GM23338 (cell line): ENCODE data around the gene UST. TPM values are rescaled to one million over a fixed set of nuclear protein-coding genes. Genes with fewer than 3 reads are reported as not detected.

Experiments
- ATAC-seq: fragments of 200-7000 bp; cut with Tn5 transposase; 3 replicates; pipeline ENCODE4 v1.9.1; 2020
- DNase-seq: peaks from one replicate; pipeline ENCODE4 v3.0.0-alpha.2; 2015; ENCODE audit warnings: low spot score
- H2AFZ ChIP-seq: fragments of 200-600 bp; sonication (generic); 2 replicates; pipeline ENCODE4 v1.8.0; 2016; ENCODE audit warnings: antibody characterized with exemption, mild to moderate bottlenecking, moderate library complexity
- H3F3A ChIP-seq: fragments of 200-600 bp; sonication (generic); replicated peaks from 2 replicates; pipeline ENCODE4 v1.8.0; 2017; ENCODE audit warnings: antibody characterized with exemption, mixed run types, low read depth
- H3K27ac ChIP-seq: fragments of 200-600 bp; sonication (generic); 2 replicates; pipeline ENCODE4 v1.6.1; 2016; ENCODE audit warnings: low read depth
- H3K27me3 ChIP-seq: fragments of 200-600 bp; sonication (generic); 2 replicates; pipeline ENCODE4 v1.8.0; 2016; ENCODE audit warnings: mild to moderate bottlenecking, mixed run types, moderate library complexity; ENCODE audit not compliant: insufficient read depth
- H3K36me3 ChIP-seq: fragments of 200-600 bp; sonication (generic); 2 replicates; pipeline ENCODE4 v1.8.0; 2016; ENCODE audit warnings: mild to moderate bottlenecking; ENCODE audit not compliant: insufficient read depth
- H3K4me1 ChIP-seq: fragments of 200-600 bp; sonication (generic); 2 replicates; pipeline ENCODE4 v1.8.0; 2016; ENCODE audit warnings: mild to moderate bottlenecking, moderate library complexity; ENCODE audit not compliant: insufficient read depth
- H3K4me2 ChIP-seq: fragments of 200-600 bp; sonication (generic); 2 replicates; pipeline ENCODE4 v1.7.1; 2017; ENCODE audit warnings: mixed run types
- H3K4me3 ChIP-seq: fragments of 200-600 bp; sonication (generic); 2 replicates; pipeline ENCODE4 v1.6.1; 2016; ENCODE audit warnings: mixed run types
- H3K79me2 ChIP-seq: fragments of 200-600 bp; sonication (generic); replicated peaks from 2 replicates; pipeline ENCODE4 v1.8.0; 2017; ENCODE audit warnings: mild to moderate bottlenecking; ENCODE audit not compliant: insufficient read depth
- H3K9me2 ChIP-seq: fragments of 200-600 bp; sonication (generic); 2 replicates; pipeline ENCODE4 v1.8.0; 2017; ENCODE audit not compliant: insufficient read depth
- H4K20me1 ChIP-seq: fragments of 200-600 bp; sonication (generic); replicated peaks from 2 replicates; pipeline ENCODE4 v1.8.0; 2017; ENCODE audit warnings: mild to moderate bottlenecking; ENCODE audit not compliant: insufficient read depth
- H3K27ac Mint-ChIP-seq: 2 replicates; pipeline ENCODE4 v1.8.0; 2020; ENCODE audit warnings: inconsistent platforms, mild to moderate bottlenecking, moderate library complexity, mixed read lengths
- H3K27me3 Mint-ChIP-seq: 3 replicates; pipeline ENCODE4 v1.8.0; 2022; ENCODE audit warnings: low read depth, mild to moderate bottlenecking, moderate library complexity, mixed read lengths, inconsistent platforms; ENCODE audit not compliant: insufficient read depth, poor library complexity
- H3K36me3 Mint-ChIP-seq: 3 replicates; pipeline ENCODE4 v1.8.0; 2021; ENCODE audit warnings: low read depth, mild to moderate bottlenecking, inconsistent platforms, moderate library complexity, mixed read lengths
- H3K4me1 Mint-ChIP-seq: 3 replicates; pipeline ENCODE4 v1.8.0; 2020; ENCODE audit warnings: mild to moderate bottlenecking, inconsistent platforms, mixed read lengths
- H3K4me3 Mint-ChIP-seq: 3 replicates; pipeline ENCODE4 v1.8.0; 2021; ENCODE audit warnings: moderate library complexity, mild to moderate bottlenecking, inconsistent platforms, mixed read lengths
- H3K9me3 Mint-ChIP-seq: 3 replicates; pipeline ENCODE4 v1.8.0; 2020; ENCODE audit warnings: moderate library complexity, mild to moderate bottlenecking, inconsistent platforms, mixed read lengths
- ETS1 ChIP-seq: IDR thresholded peaks from 2 replicates; pipeline ENCODE4 v1.6.1; 2016; ENCODE audit warnings: antibody characterized with exemption
- EZH2phosphoT487 ChIP-seq: fragments of 200-600 bp; sonication (generic); IDR thresholded peaks from one replicate; pipeline ENCODE4 v1.8.1; 2018; ENCODE audit warnings: antibody characterized with exemption; ENCODE audit not compliant: unreplicated experiment
- JUNB ChIP-seq: IDR thresholded peaks from one replicate; pipeline ENCODE4 v1.6.1; 2016; ENCODE audit warnings: antibody characterized with exemption; ENCODE audit not compliant: unreplicated experiment
- POLR2AphosphoS5 ChIP-seq: IDR thresholded peaks from 2 replicates; pipeline ENCODE4 v1.6.1; 2016; ENCODE audit warnings: antibody characterized with exemption, low read depth
- REST ChIP-seq: IDR thresholded peaks from one replicate; pipeline ENCODE4 v1.6.1; 2018; ENCODE audit warnings: antibody characterized with exemption; ENCODE audit not compliant: unreplicated experiment
- STAT1 ChIP-seq: IDR thresholded peaks from one replicate; pipeline ENCODE4 v1.6.1; 2016; ENCODE audit warnings: antibody characterized with exemption; ENCODE audit not compliant: unreplicated experiment
- ZNF114 ChIP-seq: fragments of 250-450 bp; sonication (Bioruptor Pico); IDR thresholded peaks from 2 replicates; pipeline ENCODE4 v1.5.0; 2020; ENCODE audit warnings: mild to moderate bottlenecking, moderate library complexity
- ZNF331 ChIP-seq: fragments of 250-450 bp; sonication (Bioruptor Pico); IDR thresholded peaks from 2 replicates; pipeline ENCODE4 v1.5.0; 2020; ENCODE audit warnings: low read depth, mild to moderate bottlenecking, moderate library complexity
- polyA plus RNA-seq: library from polyadenylated mRNA; unstranded; fragments of >200 nt; fragmentation: Nextera tagmentation; extraction: Ambion mirVana; gene quantifications from 2 replicates; pipeline ENCODE4 v1.2.1, GENCODE V29; 2016
- total RNA-seq: library from RNA; depleted of rRNA; stranded (reverse); fragments of >200 nt; shearing (Covaris generic); gene quantifications from 2 replicates; pipeline ENCODE4 v1.2.3, GENCODE V29; 2014

The UST gene
- total and polyA plus RNA-seq, 2 experiments from 2014 or later = 12.6 to 33.0 TPM

- TF ChIP-seq ZNF114 (CRISPR knock-in tag) (no peak), POLR2AphosphoS5 (no peak), REST (no peak), EZH2phosphoT487 (no peak)
These were observed 138.5 kb downstream of the UST start (continued) for GRCh38 chr6:148885136-148885865.

- TF ChIP-seq ETS1 (no peak), STAT1 (no peak), JUNB (no peak), ZNF114 (CRISPR knock-in tag) (no peak), POLR2AphosphoS5 (no peak), REST (no peak), ZNF331 (CRISPR knock-in tag) (no peak)
- ATAC-seq = peak; percentile 32
- H3K27me3 ChIP-seq = no peaks in the 10 kb centered on the region
- no peak overlapping the region for H3K27ac Mint-ChIP-seq
- DNase-seq = peak; percentile 31
- no peak overlapping the region for H2AFZ ChIP-seq
- no peaks in the 10 kb centered on the region for H3F3A ChIP-seq
- H3K9me2 ChIP-seq = no peaks in the 10 kb centered on the region
- peaks cover 31% of the 10 kb centered on the region for H3K4me1 Mint-ChIP-seq
- peak overlapping the region; percentile 83 for H3K27ac ChIP-seq
- peaks cover 45% of the 10 kb centered on the region for H3K79me2 ChIP-seq
- H3K36me3 Mint-ChIP-seq = peaks cover 22% of the 10 kb centered on the region
- H3K36me3 ChIP-seq = no peaks in the 10 kb centered on the region; the same call in 1 of the 2 replicates
- H3K4me2 ChIP-seq = peak overlapping the region; percentile 72
- peaks cover 3% of the 10 kb centered on the region for H3K27me3 Mint-ChIP-seq
- H3K4me3 ChIP-seq = no peak overlapping the region
- H3K4me1 ChIP-seq = peaks cover 53% of the 10 kb centered on the region
- H3K4me3 Mint-ChIP-seq = no peak overlapping the region
- H4K20me1 ChIP-seq = peaks cover 4% of the 10 kb centered on the region
- no peaks in the 10 kb centered on the region for H3K9me3 Mint-ChIP-seq
These were observed 139.4 kb downstream of the UST start for GRCh38 chr6:148885925-148886845.
